HEK293 (cell line): ENCODE data around the gene NFIC.
A peak's percentile ranks its signal among the peaks of the same experiment; 100 is the strongest.

Experiments
- MZF1 ChIP-seq: fragments of 450-650 bp; formaldehyde crosslinking; IDR thresholded peaks from 2 replicates; pipeline ENCODE4 v1.5.1; 2017; ENCODE audit warnings: missing biosample characterization, missing genetic modification characterization, borderline replicate concordance
- PBX3 ChIP-seq: sonication (generic); formaldehyde crosslinking; IDR thresholded peaks from 2 replicates; pipeline ENCODE4 v1.8.1; 2022; ENCODE audit warnings: mild to moderate bottlenecking, moderate library complexity, missing genetic modification reagents
- REPIN1 ChIP-seq: fragments of 450-650 bp; formaldehyde crosslinking; IDR thresholded peaks from 2 replicates; pipeline ENCODE4 v1.5.1; 2017; ENCODE audit warnings: missing biosample characterization, missing genetic modification characterization, low read depth
- ZBTB48 ChIP-seq: fragments of 450-650 bp; formaldehyde crosslinking; IDR thresholded peaks from 2 replicates; pipeline ENCODE4 v1.5.1; 2016; ENCODE audit warnings: missing biosample characterization, missing genetic modification characterization
- ZIC2 ChIP-seq: fragments of 450-650 bp; formaldehyde crosslinking; IDR thresholded peaks from 2 replicates; pipeline ENCODE4 v1.5.1; 2016; ENCODE audit warnings: missing biosample characterization, missing genetic modification characterization
- ZNF10 ChIP-seq: fragments of 450-650 bp; formaldehyde crosslinking; IDR thresholded peaks from 2 replicates; pipeline ENCODE4 v1.5.1; 2017; ENCODE audit warnings: missing biosample characterization, missing genetic modification characterization
- ZNF292 ChIP-seq: fragments of 450-650 bp; formaldehyde crosslinking; IDR thresholded peaks from 2 replicates; pipeline ENCODE4 v1.5.1; 2016; ENCODE audit warnings: low read depth, missing biosample characterization, missing genetic modification characterization, borderline replicate concordance
- ZNF324 ChIP-seq: fragments of 450-650 bp; formaldehyde crosslinking; IDR thresholded peaks from 2 replicates; pipeline ENCODE4 v1.5.1; 2016; ENCODE audit warnings: missing biosample characterization, missing genetic modification characterization
- ZNF561 ChIP-seq: fragments of 450-650 bp; IDR thresholded peaks from 2 replicates; pipeline ENCODE4 v1.5.1; 2018; ENCODE audit warnings: missing biosample characterization, missing genetic modification characterization, borderline replicate concordance
- ZNF580 ChIP-seq: fragments of 450-650 bp; formaldehyde crosslinking; IDR thresholded peaks from 2 replicates; pipeline ENCODE4 v1.5.1; 2016; ENCODE audit warnings: missing biosample characterization, missing genetic modification characterization
- ZNF785 ChIP-seq: fragments of 450-650 bp; formaldehyde crosslinking; IDR thresholded peaks from 2 replicates; pipeline ENCODE4 v1.5.1; 2016; ENCODE audit warnings: missing biosample characterization, missing genetic modification characterization
- ZSCAN23 ChIP-seq: fragments of 450-650 bp; formaldehyde crosslinking; IDR thresholded peaks from 2 replicates; pipeline ENCODE4 v1.5.1; 2016; ENCODE audit warnings: missing biosample characterization, missing genetic modification characterization
- TF ChIP-seq, protein P1 (sequence below): fragments of 450-650 bp; formaldehyde crosslinking; IDR thresholded peaks from 2 replicates; pipeline ENCODE4 v1.5.1; 2016; ENCODE audit warnings: missing biosample characterization, missing genetic modification characterization
- TF ChIP-seq, protein P2 (sequence below): fragments of 450-650 bp; formaldehyde crosslinking; IDR thresholded peaks from 2 replicates; pipeline ENCODE4 v1.5.1; 2017; ENCODE audit warnings: missing biosample characterization, missing genetic modification characterization

DNA sequence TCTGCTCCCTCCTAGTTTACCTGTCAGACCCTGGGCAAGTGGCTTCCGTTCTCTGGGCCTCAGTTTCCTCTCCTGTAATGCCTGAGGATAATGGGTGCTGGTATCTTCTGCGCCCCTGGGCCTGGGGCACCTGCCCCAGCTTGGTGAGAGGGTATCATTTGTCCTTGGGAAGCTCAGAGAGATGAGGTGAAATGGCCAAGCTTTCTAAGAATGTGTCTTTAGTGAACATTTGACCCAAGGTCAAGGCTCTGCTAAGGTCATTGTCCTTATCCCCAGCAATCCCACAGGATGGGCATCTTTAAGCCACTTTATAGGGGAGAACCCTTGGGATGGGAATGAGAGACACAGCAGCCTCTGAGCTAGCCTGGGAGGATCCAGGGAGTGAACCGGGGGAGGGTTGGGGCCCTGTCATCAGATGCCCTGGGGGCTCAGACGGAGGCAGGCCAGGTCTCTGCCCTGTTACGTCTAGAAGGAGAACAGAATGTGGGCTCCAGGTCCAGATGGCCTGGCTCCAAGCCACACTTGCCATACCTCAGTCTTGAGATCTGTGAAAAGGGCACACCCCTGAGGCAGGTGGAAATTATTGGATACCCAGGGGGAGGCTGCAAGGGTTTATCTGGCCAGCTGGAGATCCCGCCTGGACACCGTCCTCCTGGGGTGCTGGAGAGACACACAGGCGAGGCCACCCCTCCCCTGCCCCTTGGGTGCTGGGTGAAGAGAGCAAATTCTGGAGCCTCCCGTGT lies 1.1 kb upstream of the NFIC start:
- TF ChIP-seq ZNF292 (no peak), ZNF561 (tag by site-specific recombination) (no peak), ZIC2 (tag by site-specific recombination) (peak; percentile 35; the same call in 1 of the 2 replicates), ZSCAN23 (no peak), ZNF785 (tag by site-specific recombination) (no peak), ZNF324 (tag by site-specific recombination) (no peak), REPIN1 (tag by site-specific recombination) (no peak), PBX3 (CRISPR knock-in tag) (no peak), MZF1 (no peak), ZNF10 (no peak), ZNF580 (tag by site-specific recombination) (peak; percentile 33; the same call in 1 of the 2 replicates), ZBTB48 (peak; percentile 20; the same call in 1 of the 2 replicates)
- TF ChIP-seq, protein P1, sequence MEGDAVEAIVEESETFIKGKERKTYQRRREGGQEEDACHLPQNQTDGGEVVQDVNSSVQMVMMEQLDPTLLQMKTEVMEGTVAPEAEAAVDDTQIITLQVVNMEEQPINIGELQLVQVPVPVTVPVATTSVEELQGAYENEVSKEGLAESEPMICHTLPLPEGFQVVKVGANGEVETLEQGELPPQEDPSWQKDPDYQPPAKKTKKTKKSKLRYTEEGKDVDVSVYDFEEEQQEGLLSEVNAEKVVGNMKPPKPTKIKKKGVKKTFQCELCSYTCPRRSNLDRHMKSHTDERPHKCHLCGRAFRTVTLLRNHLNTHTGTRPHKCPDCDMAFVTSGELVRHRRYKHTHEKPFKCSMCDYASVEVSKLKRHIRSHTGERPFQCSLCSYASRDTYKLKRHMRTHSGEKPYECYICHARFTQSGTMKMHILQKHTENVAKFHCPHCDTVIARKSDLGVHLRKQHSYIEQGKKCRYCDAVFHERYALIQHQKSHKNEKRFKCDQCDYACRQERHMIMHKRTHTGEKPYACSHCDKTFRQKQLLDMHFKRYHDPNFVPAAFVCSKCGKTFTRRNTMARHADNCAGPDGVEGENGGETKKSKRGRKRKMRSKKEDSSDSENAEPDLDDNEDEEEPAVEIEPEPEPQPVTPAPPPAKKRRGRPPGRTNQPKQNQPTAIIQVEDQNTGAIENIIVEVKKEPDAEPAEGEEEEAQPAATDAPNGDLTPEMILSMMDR (tag by site-specific recombination): no peak
- TF ChIP-seq, protein P2, sequence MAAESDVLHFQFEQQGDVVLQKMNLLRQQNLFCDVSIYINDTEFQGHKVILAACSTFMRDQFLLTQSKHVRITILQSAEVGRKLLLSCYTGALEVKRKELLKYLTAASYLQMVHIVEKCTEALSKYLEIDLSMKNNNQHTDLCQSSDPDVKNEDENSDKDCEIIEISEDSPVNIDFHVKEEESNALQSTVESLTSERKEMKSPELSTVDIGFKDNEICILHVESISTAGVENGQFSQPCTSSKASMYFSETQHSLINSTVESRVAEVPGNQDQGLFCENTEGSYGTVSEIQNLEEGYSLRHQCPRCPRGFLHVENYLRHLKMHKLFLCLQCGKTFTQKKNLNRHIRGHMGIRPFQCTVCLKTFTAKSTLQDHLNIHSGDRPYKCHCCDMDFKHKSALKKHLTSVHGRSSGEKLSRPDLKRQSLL (tag by site-specific recombination): no peak
